Thyroid gland (tissue), 4 donors: ENCODE results near the gene SNRPA. TPM values are rescaled to one million over a fixed set of nuclear protein-coding genes. Genes with fewer than 3 reads are reported as not detected.

Source experiments
- DNase-seq, 2 donors: peaks; one replicate each; pipeline ENCODE4 v3.0.0-alpha.2; 2019
- H3K27ac ChIP-seq, 3 donors: fragments of 200-600 bp; sonication (generic); 1 replicate in 2 of 3; 2 replicates in 1 of 3; pipeline ENCODE4 v1.5.1; 2016 to 2019; ENCODE audit warnings: mild to moderate bottlenecking in 1 of 3, moderate library complexity in 1 of 3
- H3K27me3 ChIP-seq: fragments of 200-600 bp; sonication (generic); one replicate; pipeline ENCODE4 v1.5.1; 2019
- H3K36me3 ChIP-seq, 2 donors: fragments of 200-600 bp; sonication (generic); one replicate each; pipeline ENCODE4 v1.5.1; 2016 to 2019
- H3K4me1 ChIP-seq, 2 donors: fragments of 200-600 bp; sonication (generic); one replicate each; pipeline ENCODE4 v1.5.1; 2017 to 2019
- H3K4me3 ChIP-seq, 3 donors: fragments of 200-600 bp; sonication (generic); replicated peaks in 1 of 3; 1 replicate in 2 of 3; 2 replicates in 1 of 3; pipeline ENCODE4 v1.5.1; 2016; ENCODE audit warnings: mild to moderate bottlenecking in 1 of 3
- H3K9me3 ChIP-seq: fragments of 200-600 bp; sonication (generic); one replicate; pipeline ENCODE4 v1.5.1; 2017
- POLR2A ChIP-seq, 2 donors: fragments of 450-650 bp; IDR thresholded peaks; one replicate each; pipeline ENCODE4 v1.6.1; 2017; ENCODE audit warnings: antibody characterized with exemption in 2 of 2, mild to moderate bottlenecking in 2 of 2, moderate library complexity in 1 of 2
- WGBS, 2 donors: methylation state at CpG; one replicate each; pipeline ENCODE4 v1.1.5; 2017; 5-methylcytosine and 5-hydroxymethylcytosine counted together
- intact Hi-C: fragments of 100-400 bp; cut with DNase I; formaldehyde crosslinking; loops from one replicate; pipeline ENCODE4 v1.15.1; 2023
- total RNA-seq, 4 donors: library from RNA; depleted of rRNA; stranded (reverse); fragments of >200 nt; gene quantifications; one replicate each; pipeline ENCODE4 v1.2.3, GENCODE V29; 2016
- TF ChIP-seq, protein P1 (sequence below), 6 experiments: fragments of 200-600 bp in 3 of 6; fragments of 450-650 bp in 3 of 6; sonication (generic) in 3 of 6; IDR thresholded peaks; one replicate each; pipeline ENCODE4 v1.5.1; 2016 to 2019; ENCODE audit warnings: antibody characterized with exemption in 6 of 6, mild to moderate bottlenecking in 2 of 6, inconsistent platforms in 1 of 6, moderate library complexity in 1 of 6

The SNRPA gene
- total RNA-seq, 4 donors from 2014 or later = 38.2 to 80.5 (median 55.1) TPM

DNA sequence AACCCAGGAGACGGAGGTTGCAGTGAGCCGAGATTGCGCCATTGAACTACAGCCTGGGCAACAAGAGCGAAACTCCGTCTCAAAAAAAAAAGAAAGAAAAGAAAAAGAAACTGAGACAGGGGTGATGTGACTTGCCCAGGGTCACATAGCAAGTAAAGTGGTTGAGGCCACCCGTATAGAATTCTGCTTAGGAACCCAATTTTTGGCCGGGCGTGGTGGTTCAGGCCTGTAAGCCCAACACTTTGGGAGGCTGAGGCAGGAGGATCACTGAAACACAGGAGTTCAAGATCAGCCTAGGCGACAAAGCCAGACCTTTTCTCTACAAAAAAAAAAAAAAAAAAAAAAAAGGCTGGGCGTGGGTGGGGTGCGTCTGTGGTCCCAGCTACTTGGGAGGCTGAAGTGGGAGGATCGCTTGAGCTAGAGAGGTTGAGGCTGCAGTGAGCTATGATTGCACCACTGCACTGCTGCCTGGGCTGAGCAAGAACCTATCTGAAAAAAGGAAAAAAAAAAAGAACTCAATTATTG is 1.3 kb downstream of the SNRPA start:
- Histone ChIP-seq H3K36me3 (peaks cover 0 to 2% of the 10 kb centered on the region in 2 donors), H3K9me3 (no peaks in the 10 kb centered on the region), H3K27ac (no peak overlapping the region), H3K27me3 (no peaks in the 10 kb centered on the region), H3K4me1 (peaks cover 38 to 46% of the 10 kb centered on the region in 2 donors), H3K4me3 (peak overlapping the region in 1 of 3 donors; percentile 62)
- intact Hi-C loops = loop anchor here (5.0 kb wide), 1 partner anchor 50 kb away; no protein-coding TSS in a partner anchor
- no peak for DNase-seq
- TF ChIP-seq, protein P1, sequence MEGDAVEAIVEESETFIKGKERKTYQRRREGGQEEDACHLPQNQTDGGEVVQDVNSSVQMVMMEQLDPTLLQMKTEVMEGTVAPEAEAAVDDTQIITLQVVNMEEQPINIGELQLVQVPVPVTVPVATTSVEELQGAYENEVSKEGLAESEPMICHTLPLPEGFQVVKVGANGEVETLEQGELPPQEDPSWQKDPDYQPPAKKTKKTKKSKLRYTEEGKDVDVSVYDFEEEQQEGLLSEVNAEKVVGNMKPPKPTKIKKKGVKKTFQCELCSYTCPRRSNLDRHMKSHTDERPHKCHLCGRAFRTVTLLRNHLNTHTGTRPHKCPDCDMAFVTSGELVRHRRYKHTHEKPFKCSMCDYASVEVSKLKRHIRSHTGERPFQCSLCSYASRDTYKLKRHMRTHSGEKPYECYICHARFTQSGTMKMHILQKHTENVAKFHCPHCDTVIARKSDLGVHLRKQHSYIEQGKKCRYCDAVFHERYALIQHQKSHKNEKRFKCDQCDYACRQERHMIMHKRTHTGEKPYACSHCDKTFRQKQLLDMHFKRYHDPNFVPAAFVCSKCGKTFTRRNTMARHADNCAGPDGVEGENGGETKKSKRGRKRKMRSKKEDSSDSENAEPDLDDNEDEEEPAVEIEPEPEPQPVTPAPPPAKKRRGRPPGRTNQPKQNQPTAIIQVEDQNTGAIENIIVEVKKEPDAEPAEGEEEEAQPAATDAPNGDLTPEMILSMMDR (IDR thresholded peaks at IDR 0.05) = no peak
- no peak for TF ChIP-seq POLR2A (IDR thresholded peaks at IDR 0.05)
- 81 to 86% methylated on average over 12 of the region's 12 CpGs for WGBS, 2 donors

DNA sequence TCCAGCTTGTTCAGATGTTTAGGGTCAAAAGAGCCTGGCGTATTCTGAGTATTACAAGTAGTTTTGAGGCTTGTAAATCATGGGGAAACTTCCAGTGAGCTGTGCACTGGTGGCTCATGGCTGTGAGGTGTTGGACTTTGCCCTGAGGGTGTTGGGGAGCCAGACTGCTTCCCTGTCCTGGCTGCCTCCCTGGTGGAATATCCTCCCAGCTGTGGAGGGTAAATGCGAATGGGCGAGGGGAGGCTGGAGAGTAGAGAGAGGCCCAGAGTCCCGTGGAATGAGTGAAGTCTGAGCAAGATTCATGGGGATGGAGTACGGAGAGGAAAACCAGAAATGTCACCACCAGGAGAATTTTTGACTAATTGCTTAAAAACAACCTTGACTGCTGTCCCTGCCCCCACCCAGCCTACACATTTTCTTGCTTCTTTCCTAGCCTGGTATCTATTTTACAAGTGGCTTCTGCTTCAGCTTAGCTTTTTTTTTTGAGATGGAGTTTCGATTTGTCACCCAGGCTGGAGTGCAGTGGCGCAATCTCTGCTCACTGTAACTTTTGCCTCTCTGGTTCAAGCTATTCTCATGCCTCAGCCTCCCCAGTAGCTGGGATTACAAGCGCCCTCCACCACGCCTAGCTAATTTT is 3.7 kb downstream of the SNRPA start:
- peak overlapping the region; percentile 43 to 47 (median 44) for H3K27ac ChIP-seq
- no peak for DNase-seq
- TF ChIP-seq, protein P1 (IDR thresholded peaks at IDR 0.05) = no peak
- TF ChIP-seq POLR2A (IDR thresholded peaks at IDR 0.05) = no peak
- H3K4me1 ChIP-seq = peaks cover 30 to 38% of the 10 kb centered on the region in 2 donors
- peaks cover 22% of the 10 kb centered on the region in 2 donors for H3K36me3 ChIP-seq
- intact Hi-C loops = loop anchor here (5.0 kb wide), 1 partner anchor 48 kb away; no protein-coding TSS in a partner anchor
- 78 to 84% methylated on average over 9 of the region's 9 CpGs for WGBS, 2 donors
- no peak overlapping the region for H3K4me3 ChIP-seq
- no peaks in the 10 kb centered on the region for H3K9me3 ChIP-seq
- no peaks in the 10 kb centered on the region for H3K27me3 ChIP-seq

DNA sequence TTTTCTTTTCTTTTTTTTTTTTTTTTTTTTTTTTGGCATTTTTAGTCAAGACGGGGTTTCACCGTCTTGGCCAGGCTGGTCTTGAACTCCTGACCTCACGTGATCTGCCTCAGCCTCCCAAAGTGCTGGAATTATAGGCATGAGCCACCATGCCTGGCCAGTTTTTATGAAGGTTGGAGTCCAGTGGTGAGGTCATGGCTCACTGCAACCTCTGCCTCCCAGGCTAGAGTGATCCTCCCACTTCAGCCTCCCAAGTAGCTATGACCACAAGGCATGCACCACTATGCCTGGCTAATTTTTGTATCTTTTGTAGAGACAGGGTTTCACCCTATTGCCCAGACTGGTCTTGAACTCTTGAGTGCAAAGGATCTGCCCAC is 4.2 kb downstream of the SNRPA start:
- H3K27ac ChIP-seq = no peak overlapping the region
- H3K27me3 ChIP-seq = no peaks in the 10 kb centered on the region
- H3K36me3 ChIP-seq = peaks cover 27% of the 10 kb centered on the region in 2 donors
- intact Hi-C loops = no loop called here
- no peaks in the 10 kb centered on the region for H3K9me3 ChIP-seq
- 96 to 97% methylated on average over 3 of the region's 3 CpGs for WGBS, 2 donors
- H3K4me3 ChIP-seq = no peak overlapping the region
- no peak for DNase-seq
- TF ChIP-seq POLR2A (IDR thresholded peaks at IDR 0.05) = no peak
- TF ChIP-seq, protein P1 (IDR thresholded peaks at IDR 0.05) = no peak
- peaks cover 28 to 36% of the 10 kb centered on the region in 2 donors for H3K4me1 ChIP-seq

DNA sequence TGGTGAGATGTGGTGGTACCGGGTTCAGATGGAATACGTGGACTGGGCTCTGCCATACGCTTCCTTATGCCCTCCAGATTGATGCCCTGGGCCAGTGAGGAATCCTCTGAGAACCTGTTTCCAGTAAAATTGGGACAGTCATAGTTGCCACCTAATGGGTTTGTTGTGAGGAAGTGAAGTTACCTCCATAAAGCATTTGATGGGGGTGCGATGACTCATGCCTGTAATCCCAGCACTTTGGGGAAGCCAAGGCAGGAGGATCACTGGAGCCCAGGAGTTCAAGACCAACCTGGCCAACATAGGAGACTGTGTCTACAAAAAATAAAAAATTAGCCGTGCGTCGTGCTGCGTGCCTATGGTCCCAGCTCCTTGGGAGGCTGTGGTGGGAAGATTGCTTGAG is 4.8 kb downstream of the SNRPA start:
- TF ChIP-seq POLR2A (IDR thresholded peaks at IDR 0.05) = no peak
- TF ChIP-seq, protein P1 (IDR thresholded peaks at IDR 0.05) = no peak

DNA sequence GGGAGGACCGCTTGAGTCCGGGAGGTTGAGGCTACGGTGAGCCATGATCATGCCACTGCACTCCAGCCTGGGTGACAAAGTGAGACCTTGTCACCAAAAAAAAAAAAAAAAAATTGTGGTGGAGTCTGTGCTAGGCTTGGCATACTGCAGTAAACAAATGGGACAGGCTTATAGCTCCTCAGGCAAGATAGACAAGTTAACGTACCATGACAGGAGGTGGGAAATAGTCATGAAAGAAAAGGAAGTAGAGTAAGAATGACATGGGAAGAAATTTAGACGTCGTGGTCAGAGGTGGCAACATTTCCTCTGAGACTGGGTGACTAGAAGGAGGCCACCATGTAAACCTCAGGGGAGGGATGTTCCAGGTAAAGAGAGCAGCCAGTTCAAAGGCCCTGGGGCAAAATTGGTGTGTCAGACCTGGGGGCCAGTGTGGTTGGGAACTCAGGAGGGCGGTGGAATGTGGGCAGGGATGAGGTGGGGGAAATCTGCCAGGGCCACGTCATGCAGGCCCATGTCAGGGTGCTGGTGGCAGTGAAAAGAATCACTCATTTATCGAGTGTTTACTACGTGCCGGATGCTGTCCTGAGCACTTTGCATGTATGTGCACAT is 5.6 kb downstream of the SNRPA start:
- H3K4me1 ChIP-seq = peaks cover 25 to 36% of the 10 kb centered on the region in 2 donors
- no peaks in the 10 kb centered on the region for H3K9me3 ChIP-seq
- peaks cover 38 to 40% of the 10 kb centered on the region in 2 donors for H3K36me3 ChIP-seq
- WGBS, 2 donors = 74 to 75% methylated on average over 10 to 11 of the region's 11 CpGs
- intact Hi-C loops = no loop called here
- H3K27me3 ChIP-seq = no peaks in the 10 kb centered on the region
- no peak overlapping the region for H3K27ac ChIP-seq
- TF ChIP-seq, protein P1 (IDR thresholded peaks at IDR 0.05) = no peak
- TF ChIP-seq POLR2A (IDR thresholded peaks at IDR 0.05) = no peak
- H3K4me3 ChIP-seq = no peak overlapping the region
- no peak for DNase-seq

More for the DNA sequence above, 4.8 kb downstream of the SNRPA start:
- 97 to 98% methylated on average over 5 to 8 of the region's 8 CpGs for WGBS, 2 donors
- H3K27ac ChIP-seq = no peak overlapping the region
- peaks cover 28 to 36% of the 10 kb centered on the region in 2 donors for H3K4me1 ChIP-seq
- no peak for DNase-seq
- peaks cover 32% of the 10 kb centered on the region in 2 donors for H3K36me3 ChIP-seq
- H3K9me3 ChIP-seq = no peaks in the 10 kb centered on the region
- intact Hi-C loops = no loop called here
- no peak overlapping the region for H3K4me3 ChIP-seq
- H3K27me3 ChIP-seq = no peaks in the 10 kb centered on the region
